Retinal pigment epithelial cell (primary cell): ENCODE data around the gene ARV1.
A peak's percentile ranks its signal among the peaks of the same experiment; 100 is the strongest.

Experiments used
- DNase-seq: peaks from one replicate; pipeline ENCODE4 v3.0.0-alpha.2; 2010; ENCODE audit warnings: low read depth
- H3K4me3 ChIP-seq: 2 replicates; pipeline ENCODE4 v1.5.1; 2011; ENCODE audit warnings: mild to moderate bottlenecking, low read length, control low read depth, moderate library complexity
- CTCF ChIP-seq: conservative IDR thresholded peaks from 2 replicates; pipeline ENCODE4 v1.5.1; 2011; ENCODE audit warnings: low read depth, low read length, control low read depth, inconsistent platforms

The ARV1 gene

GRCh38 chr1:231032963-231033362 lies 54.1 kb downstream of the ARV1 start:
- no peak for TF ChIP-seq CTCF
- H3K4me3 ChIP-seq = no peak overlapping the region
- no peak for DNase-seq

GRCh38 chr1:231035799-231036198 lies 56.9 kb downstream of the ARV1 start:
- no peak overlapping the region for H3K4me3 ChIP-seq
- no peak for DNase-seq
- no peak for TF ChIP-seq CTCF

GRCh38 chr1:231036416-231036815 lies 57.5 kb downstream of the ARV1 start:
- no peak for TF ChIP-seq CTCF
- no peak overlapping the region for H3K4me3 ChIP-seq
- DNase-seq = no peak

- DNase-seq = no peak
- TF ChIP-seq CTCF = no peak
- H3K4me3 ChIP-seq = no peak overlapping the region
These were observed 59.0 kb downstream of the ARV1 start for GRCh38 chr1:231037585-231038517.

GRCh38 chr1:231039161-231040018 lies 60.5 kb downstream of the ARV1 start:
- peak overlapping the region; percentile 52 for H3K4me3 ChIP-seq
- no peak for DNase-seq
- no peak for TF ChIP-seq CTCF

- TF ChIP-seq CTCF = no peak
- no peak for DNase-seq
- peak within 1 kb of the TSS; percentile 52 for H3K4me3 ChIP-seq
These were observed 61.3 kb downstream of the ARV1 start, which contains the start of gene FAM89A for GRCh38 chr1:231040019-231040799. Gene FAM89A (minus strand): TSS chr1:231040254. CDS start chr1:231040211, 43 bp downstream.
